ENCODE measurements around the gene SLC22A15. TPM values are rescaled to one million over a fixed set of nuclear protein-coding genes. Genes with fewer than 3 reads are reported as not detected.

The SLC22A15 gene
- total and polyA plus RNA-seq, 8 donors, result 1.5 to 4.9 (median 3.3) TPM

DNA sequence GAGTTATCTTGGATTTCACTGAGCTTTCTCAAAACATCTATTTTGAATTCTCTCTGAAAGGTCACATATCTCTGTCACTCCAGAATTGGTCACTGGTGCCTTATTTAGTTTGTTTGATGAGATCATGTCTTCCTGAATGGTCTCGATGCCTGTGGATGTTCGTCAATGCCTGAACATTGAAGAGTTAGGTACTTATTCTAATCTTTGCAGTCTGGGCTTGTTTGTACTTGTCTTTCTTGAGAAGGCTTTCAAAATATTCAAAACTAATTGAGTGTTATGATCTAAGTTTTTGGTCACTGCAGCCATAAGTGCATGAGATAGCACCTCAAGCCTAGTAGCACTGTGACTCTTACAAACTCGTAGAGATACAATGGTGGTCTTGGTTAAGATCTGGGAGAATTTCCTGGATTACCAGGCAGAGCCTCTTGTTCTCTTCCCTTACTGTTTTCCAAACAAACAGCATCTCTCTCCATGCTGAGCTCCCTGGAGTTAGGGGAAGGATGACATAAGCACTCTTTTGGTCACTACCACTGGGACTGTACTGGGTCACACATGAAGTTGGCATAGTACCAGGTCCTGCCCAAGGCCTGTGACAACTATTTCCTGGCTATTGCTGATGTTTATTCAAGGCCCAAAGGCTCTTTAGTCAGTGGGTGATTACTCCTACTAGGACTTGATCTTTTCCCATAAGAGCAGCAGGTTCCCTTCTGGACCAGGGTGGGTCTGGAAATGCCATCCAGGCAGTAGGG is 25.6 kb downstream of the SLC22A15 start:
- H3K36me3 ChIP-seq, result no peaks in the 10 kb centered on the region
- H3K27ac ChIP-seq, result peak overlapping the region; percentile 44 to 70 (median 68)
- DNase-seq (peak in 4 of 6 donors; percentile 53 to 75 (median 68)), ATAC-seq (peak; percentile 76 to 85 (median 81)), FAIRE-seq (no peak)
- H3K4me1 ChIP-seq, result peaks cover 0 to 9% (median 0%) of the 10 kb centered on the region in 3 donors
- intact Hi-C loops (cut with DNase I), result no loop called here
- H3K9me3 ChIP-seq, result no peaks in the 10 kb centered on the region
- H3K27me3 ChIP-seq, result no peaks in the 10 kb centered on the region
- 87 to 88% methylated on average over 3 of the region's 3 CpGs for WGBS, 2 donors
- H3K4me3 ChIP-seq, result no peak overlapping the region
- TF ChIP-seq, protein P1, sequence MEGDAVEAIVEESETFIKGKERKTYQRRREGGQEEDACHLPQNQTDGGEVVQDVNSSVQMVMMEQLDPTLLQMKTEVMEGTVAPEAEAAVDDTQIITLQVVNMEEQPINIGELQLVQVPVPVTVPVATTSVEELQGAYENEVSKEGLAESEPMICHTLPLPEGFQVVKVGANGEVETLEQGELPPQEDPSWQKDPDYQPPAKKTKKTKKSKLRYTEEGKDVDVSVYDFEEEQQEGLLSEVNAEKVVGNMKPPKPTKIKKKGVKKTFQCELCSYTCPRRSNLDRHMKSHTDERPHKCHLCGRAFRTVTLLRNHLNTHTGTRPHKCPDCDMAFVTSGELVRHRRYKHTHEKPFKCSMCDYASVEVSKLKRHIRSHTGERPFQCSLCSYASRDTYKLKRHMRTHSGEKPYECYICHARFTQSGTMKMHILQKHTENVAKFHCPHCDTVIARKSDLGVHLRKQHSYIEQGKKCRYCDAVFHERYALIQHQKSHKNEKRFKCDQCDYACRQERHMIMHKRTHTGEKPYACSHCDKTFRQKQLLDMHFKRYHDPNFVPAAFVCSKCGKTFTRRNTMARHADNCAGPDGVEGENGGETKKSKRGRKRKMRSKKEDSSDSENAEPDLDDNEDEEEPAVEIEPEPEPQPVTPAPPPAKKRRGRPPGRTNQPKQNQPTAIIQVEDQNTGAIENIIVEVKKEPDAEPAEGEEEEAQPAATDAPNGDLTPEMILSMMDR (IDR thresholded peaks at IDR 0.05), result no peak

DNA sequence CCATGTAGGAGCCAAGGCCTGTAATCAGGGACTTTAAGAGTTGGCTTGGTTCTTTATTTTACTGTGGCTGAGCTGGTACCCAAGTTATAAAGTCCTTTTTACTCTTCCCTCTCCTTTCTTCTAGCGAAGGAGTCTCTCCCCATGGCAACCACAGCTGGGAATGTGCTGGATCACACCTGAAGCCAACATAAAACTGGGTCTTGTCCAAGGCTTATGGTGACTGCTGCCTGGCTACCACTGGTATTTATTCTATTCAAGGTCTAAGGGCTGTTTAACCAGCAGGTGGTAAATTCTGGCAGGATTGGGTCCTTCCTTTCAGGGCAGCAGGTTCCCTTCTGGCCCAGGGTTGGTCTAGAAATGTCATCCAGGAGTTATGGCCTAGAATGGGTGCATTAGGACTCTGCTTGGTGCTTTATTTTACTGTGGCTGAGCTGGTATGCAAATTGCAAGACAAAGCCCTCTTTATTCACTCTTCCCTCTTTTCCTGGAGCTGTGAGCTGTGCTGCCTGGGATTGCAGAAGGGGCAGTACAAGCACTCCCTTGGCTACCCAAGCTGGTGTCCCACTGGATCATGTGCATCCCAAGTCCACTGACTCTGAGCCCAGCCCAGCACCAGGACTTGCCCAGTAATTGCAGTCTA is 26.6 kb downstream of the SLC22A15 start:
- peak overlapping the region; percentile 44 to 70 (median 68) for H3K27ac ChIP-seq
- FAIRE-seq (no peak), DNase-seq (peak in 5 of 6 donors; percentile 48 to 87 (median 83)), ATAC-seq (peak; percentile 95 to 98 (median 97))
- no peaks in the 10 kb centered on the region for H3K9me3 ChIP-seq
- no peaks in the 10 kb centered on the region for H3K27me3 ChIP-seq
- no peak overlapping the region for H3K4me3 ChIP-seq
- TF ChIP-seq, protein P1 (IDR thresholded peaks at IDR 0.05), result no peak
- intact Hi-C loops (cut with DNase I), result no loop called here
- peaks cover 0 to 9% (median 0%) of the 10 kb centered on the region in 3 donors for H3K4me1 ChIP-seq
- WGBS, 2 donors, result 22 to 33% methylated on average over 1 of the region's 1 CpG
- no peaks in the 10 kb centered on the region for H3K36me3 ChIP-seq

DNA sequence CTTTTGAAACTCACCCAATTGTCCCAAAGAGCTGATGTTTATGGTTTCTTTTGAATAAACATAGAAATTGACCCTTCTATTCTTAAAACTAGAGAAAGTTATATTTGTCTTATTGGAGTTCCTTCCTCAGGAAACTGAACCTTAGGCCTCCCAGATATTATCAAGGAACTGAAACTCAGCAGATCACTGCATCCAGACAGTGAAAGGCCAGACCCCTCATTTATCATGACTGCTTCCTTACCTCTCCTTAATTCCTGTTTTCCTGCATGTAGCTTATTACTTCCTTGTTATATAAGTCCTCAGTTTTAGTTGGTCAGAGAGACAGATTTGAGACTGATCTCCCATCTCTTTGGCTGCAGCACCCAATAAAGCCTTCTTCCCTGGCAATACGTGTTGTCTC is 27.5 kb downstream of the SLC22A15 start:
- H3K4me1 ChIP-seq, result peaks cover 0 to 9% (median 0%) of the 10 kb centered on the region in 3 donors

DNA sequence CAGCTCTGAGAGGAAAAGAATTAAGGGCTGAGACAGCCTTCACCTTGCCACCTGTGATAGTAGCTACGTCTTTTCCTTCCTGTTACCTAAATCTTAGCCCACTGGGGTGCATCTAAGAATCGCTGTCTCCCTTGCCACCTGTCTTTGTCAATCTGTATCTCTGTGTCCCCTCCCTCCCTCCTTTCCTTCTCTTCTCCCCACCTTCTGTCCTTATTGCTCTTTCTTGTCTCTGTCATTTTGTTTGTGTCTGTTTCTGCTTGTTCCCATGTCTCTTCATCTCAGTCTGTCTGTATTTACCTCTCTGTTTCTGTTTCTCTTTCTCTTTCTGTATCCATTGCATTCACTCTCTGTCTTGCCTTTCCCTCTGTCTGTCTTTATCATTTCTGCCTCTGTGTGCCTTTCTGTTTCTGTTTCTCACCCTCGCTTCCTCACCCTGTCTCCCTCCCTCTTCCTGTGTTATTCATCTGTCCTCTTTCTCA is 30.2 kb downstream of the SLC22A15 start:
- Histone ChIP-seq H3K4me3 (no peak overlapping the region), H3K27me3 (no peaks in the 10 kb centered on the region), H3K27ac (no peak overlapping the region), H3K4me1 (peaks cover 0 to 9% (median 0%) of the 10 kb centered on the region in 3 donors), H3K36me3 (no peaks in the 10 kb centered on the region), H3K9me3 (no peaks in the 10 kb centered on the region)
- TF ChIP-seq, protein P1 (IDR thresholded peaks at IDR 0.05), result no peak
- FAIRE-seq (no peak), ATAC-seq (no peak), DNase-seq (no peak)
- WGBS, 2 donors, result 90 to 92% methylated on average over 3 of the region's 3 CpGs
- intact Hi-C loops (cut with DNase I), result no loop called here

More for the DNA sequence above, 27.5 kb downstream of the SLC22A15 start:
- Histone ChIP-seq H3K9me3 (no peaks in the 10 kb centered on the region), H3K27me3 (no peaks in the 10 kb centered on the region), H3K36me3 (no peaks in the 10 kb centered on the region), H3K27ac (peak overlapping the region in 1 of 4 donors; percentile 44), H3K4me3 (no peak overlapping the region)
- ATAC-seq (no peak), FAIRE-seq (no peak), DNase-seq (no peak)
- TF ChIP-seq, protein P1 (IDR thresholded peaks at IDR 0.05), result no peak
- intact Hi-C loops (cut with DNase I), result no loop called here
- WGBS, 2 donors, result 76 to 96% methylated on average over 1 of the region's 1 CpG
